ENCODE measurements around the gene CPNE4. TPM values are rescaled to one million over a fixed set of nuclear protein-coding genes. Genes with fewer than 3 reads are reported as not detected.

The CPNE4 gene
- total RNA-seq, 1 donor from 2014 or later: 52.3 TPM

DNA sequence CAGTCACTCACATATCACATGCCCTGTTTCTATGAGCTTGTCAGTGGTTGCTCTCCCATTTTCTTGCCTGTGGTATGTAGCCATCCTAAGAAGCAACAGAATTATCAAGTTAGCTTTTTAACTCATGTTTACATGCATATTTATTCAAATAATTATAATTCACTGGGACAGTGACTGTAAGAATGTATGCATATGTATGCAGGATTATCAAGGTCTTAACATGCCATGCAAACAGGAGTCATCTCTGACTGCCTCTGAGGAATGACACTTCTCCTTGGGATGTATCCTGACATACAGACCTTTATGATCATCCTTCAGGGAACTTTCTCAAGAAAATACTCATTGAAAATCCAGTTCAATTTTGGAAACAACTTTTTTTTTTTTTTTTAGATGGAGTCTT lies 240.9 kb downstream of the CPNE4 start:
- intact Hi-C loops (cut with DNase I): loop anchor here (2.0 kb wide), 1 partner anchor 235 kb away; no protein-coding TSS in a partner anchor
- ATAC-seq (ENCODE audit: poor library complexity) (no peak), DNase-seq (no peak)

DNA sequence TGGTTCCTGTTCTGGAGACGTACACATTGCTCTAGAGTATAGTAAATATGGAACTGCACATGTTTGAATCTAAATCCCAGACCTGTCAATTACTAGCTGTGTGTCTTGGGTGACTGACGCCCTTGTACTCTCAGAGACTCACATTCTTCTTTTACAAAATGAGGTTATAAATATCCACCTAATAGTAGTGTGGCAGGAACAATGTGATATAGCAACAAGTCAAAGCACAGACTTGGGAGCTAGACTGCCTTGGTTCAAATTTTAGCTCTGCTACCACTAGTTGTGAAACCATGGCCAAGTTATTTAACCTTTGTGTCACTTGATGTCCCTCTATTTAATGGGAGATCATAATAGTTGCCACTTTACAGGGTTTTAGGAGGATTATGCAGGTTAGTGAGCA lies 245.6 kb downstream of the CPNE4 start:
- intact Hi-C loops (cut with DNase I): no loop called here
- peak; percentile 90 for ATAC-seq (ENCODE audit: poor library complexity)
- no peak for DNase-seq

DNA sequence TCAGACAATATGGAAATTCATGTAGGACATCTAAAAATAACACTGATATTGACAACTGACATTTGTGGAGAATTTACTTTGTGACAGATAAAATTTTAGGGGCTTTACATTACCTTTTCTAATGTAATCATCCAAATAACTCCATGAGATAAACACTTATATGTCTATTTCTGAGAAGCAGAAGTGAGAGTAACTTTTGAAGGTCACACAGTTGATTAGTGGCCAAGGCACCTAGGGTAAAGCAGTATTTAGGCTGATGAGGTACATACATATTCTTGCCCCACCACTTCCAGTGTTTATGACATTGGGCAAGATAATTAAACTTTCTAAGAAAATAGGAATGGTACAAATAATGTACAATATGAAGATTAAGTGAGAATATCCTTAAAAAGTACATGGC lies 248.4 kb downstream of the CPNE4 start:
- intact Hi-C loops (cut with DNase I): no loop called here
- ATAC-seq (ENCODE audit: poor library complexity): no peak
- no peak for DNase-seq

DNA sequence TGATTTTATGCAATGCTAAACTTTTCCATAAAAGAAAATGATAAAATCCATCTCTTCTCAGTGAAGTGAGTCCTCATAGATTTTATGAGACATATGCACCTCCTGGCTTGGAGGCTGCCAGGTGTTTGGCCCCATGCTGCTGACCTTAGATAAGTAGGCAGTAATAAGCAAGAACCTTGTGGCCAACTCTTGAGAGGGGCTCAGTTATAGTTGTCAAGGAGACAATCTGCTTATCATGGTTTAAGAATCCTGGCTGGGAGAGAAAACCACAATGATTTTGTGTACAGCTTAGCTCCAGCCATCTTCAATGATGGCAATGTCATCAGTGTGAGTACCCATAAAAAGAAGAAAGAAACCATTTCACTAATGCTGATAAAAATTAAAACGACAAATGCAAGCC lies 252.1 kb downstream of the CPNE4 start:
- intact Hi-C loops (cut with DNase I): no loop called here
- DNase-seq (no peak), ATAC-seq (ENCODE audit: poor library complexity) (no peak)

DNA sequence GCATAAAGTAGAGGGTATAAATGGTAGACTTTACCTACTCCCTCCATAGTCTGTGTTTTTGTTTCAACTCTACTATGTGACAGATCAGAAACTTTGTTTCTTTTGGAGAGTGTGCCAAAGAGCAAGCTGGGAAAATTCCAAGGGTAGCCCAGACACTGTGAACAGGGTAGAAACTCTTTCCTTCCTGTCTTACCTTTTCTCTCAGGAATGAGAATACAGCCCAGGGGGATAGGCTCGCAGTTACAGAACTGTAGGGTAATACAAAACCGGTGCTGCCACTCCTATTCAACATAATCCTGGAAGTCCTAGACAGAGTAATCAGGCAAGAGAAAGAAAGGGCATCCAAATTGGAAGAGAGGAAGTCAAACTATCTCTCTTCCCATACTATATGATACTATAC lies 256.3 kb downstream of the CPNE4 start:
- DNase-seq: no peak
- intact Hi-C loops (cut with DNase I): no loop called here
- ATAC-seq (ENCODE audit: poor library complexity): no peak

DNA sequence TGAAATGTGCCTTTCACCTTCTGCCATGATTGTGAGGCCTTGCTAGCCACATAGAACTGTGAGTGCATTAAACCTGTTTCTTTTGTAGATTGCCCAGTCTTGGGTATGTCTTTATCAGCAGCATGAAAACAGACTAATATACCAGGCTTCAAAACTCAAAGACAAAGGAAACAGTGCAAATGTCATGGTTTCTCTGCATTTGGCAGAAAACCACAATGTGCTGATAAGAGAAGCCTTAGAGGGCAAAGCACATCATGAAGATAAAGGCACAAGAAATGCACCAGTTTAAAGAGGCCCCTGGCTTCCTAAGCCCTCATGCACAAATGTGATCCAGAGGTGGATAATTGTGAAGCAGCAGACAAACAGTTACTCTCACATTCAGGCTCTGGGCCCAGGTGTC lies 259.2 kb downstream of the CPNE4 start:
- ATAC-seq (ENCODE audit: poor library complexity): no peak
- intact Hi-C loops (cut with DNase I): no loop called here
- DNase-seq: no peak

DNA sequence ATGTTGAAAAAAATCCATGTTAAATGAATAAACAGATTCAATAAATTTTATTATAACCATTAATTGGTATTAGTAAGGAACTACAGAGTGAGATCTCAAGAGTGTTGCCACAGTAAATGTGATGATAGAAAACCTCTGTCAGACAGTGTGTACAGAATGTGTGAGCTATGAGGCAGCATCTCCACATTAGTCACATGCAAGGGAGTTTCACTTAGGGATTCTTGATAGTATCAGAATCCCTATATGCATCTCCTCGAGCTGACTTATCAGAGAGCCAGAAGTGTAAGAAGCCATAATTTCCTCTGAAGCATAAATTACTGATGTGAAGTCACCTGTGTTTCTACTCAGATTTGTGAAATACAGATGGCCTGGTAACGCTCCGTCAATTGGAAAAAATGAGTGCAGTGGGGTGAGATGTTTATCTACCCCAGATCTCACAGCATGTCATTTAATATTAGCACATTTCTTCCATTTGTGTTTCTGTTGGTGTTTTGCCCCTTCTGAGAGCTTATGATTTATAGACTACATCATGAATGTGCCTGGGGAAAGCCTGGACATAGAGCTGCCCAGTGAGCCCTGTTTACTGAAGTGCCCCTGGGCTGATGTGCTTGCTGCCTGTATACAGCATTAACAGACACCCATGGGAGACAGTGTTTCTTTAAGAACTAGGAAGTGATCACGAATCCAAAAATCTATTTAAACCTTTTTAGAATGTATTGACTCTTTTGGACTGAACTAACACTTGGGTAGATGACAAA lies 262.4 kb downstream of the CPNE4 start:
- ATAC-seq (ENCODE audit: poor library complexity) (no peak), DNase-seq (no peak)
- intact Hi-C loops (cut with DNase I): no loop called here

DNA sequence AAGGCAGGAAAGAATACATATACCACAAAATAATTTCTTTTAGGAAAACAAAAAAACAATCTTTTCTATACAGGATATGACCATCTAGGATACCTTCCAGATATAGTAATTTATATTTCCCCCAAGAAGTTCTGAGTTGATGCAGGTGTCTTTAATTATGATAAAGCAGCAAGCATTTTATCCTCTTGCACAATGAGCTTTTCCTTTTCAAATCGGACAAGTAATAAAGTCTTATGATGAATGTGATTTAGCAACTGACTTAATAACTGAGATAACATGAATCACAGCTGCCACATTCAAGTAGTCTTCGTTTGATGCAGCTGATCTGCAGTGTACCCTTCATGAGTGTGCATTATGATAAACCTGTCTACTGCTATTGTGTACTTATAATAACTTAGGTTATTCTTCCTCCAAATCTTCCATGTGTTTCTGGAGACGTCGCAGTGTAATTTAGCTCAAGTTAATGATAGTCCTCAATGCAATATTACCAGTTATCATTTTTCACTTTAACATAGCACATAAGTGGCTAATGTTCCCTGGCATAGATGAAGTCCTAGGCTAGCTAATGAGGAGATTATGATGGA lies 271.7 kb downstream of the CPNE4 start:
- intact Hi-C loops (cut with DNase I): no loop called here
- ATAC-seq (ENCODE audit: poor library complexity) (no peak), DNase-seq (no peak)

DNA sequence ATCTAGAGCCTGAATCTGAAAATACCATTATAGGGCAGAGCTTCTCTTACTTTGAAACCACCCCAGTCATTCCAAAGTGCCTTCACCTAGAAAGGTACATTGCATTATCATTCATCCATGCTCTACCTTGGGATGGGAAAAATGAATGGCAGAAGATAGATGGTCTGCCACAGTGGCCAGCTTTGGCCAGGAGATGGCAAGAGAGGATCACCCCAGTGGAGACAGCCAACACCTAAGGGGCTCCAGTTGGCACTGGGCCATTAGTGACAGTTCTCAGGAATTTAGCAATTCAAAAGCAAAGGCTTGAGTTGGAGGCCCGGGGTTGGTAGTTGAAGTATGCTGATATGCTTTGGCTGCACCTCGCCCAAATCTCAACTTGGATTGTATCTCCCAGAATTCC lies 278.4 kb downstream of the CPNE4 start:
- ATAC-seq (ENCODE audit: poor library complexity): no peak
- DNase-seq: no peak
- intact Hi-C loops (cut with DNase I): no loop called here

DNA sequence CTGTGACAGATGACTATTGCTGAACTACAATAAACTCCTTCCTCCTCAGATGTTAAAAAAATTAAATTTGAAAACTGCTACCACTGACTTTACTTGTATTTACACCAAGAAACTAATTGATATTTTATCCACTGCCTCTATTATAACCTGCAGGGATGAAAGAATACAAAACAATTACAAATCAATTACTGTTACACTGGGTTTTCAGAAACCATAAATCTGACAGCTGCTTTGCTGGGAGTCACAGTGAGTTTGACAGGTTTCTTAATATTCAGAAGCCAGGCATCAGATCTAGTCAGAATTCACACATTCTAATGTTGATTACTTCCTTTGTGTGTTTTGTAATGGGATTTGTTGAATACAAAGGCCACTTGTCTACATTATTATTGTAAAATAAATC lies 279.4 kb downstream of the CPNE4 start:
- intact Hi-C loops (cut with DNase I): no loop called here
- ATAC-seq (ENCODE audit: poor library complexity): no peak

DNA sequence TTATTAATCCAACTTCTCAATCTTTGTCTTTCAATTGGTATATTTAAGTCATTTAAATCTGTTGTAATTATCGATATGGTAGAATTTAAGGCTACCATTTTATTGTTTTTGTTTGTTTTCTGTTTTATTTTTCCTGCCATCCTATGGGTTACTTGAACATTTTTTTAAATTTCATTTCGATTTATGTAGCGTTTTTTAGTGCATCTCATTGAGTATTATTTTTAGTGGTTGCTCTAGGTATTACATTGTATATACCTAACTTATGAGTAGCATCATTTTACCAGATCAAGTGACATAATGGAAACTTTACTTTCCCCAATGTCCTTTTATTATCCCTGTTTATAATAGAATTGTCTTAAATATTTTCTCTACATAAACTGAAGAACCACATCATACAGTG lies 284.6 kb downstream of the CPNE4 start:
- DNase-seq (no peak), ATAC-seq (ENCODE audit: poor library complexity) (no peak)
- intact Hi-C loops (cut with DNase I): no loop called here

More for the DNA sequence above, 279.4 kb downstream of the CPNE4 start:
- no peak for DNase-seq

DNA sequence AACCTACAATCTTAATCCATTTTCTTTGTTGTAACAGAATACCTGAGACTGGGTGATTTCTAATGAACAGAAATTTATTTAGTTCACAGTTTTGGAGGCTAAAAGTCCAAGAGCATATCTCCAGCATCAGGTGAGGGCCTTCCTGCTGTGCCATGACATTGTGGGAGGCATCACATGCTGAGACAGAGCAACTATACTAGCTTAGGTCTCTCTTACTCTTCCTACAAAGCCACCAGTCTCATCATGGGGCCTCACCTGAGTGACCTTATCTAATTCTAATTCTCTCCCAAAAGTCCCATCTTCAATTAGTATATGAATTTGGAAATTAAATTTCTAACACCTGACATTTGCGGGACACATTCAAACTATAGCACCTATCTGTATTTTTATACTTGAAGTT lies 285.0 kb downstream of the CPNE4 start:
- ATAC-seq (ENCODE audit: poor library complexity) (no peak), DNase-seq (no peak)
- intact Hi-C loops (cut with DNase I): no loop called here

DNA sequence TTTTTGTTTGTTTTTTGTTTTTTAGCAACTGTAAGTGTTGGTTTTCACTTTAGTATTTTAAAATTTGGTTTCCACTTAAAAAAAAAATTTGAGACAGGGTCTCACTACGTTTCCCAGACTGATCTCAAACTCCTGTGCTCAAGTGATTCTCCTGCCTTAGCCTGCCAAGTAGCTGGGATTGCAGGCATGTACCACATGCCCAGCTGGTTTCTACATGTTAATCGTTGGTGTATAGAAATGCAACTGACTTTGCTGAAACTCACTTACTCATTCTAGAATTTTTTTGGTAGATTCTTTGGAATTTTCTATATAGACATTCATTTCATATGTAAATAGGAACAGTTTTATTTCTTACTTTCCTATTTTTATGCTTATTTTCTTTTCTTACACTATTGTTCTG lies 287.3 kb downstream of the CPNE4 start:
- no peak for ATAC-seq (ENCODE audit: poor library complexity)
- intact Hi-C loops (cut with DNase I): no loop called here
- no peak for DNase-seq

DNA sequence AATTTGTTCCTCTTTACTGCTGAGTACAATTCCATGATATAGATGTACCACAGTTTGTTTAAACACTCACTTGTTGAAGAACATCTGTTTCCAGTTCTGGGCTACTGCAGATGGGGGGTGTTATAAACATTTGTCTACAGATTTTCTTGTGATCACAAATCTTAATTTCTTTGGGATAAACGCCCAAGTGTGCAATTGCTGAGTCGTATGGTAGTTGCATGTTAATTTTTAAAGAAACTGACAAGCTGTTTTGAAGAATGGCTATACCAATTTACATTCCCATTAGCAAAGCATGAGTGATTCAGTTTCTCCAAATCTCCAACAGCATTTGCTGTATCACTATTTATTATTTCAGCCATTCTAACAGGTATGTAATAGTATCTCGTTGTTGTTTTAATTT lies 290.0 kb downstream of the CPNE4 start:
- ATAC-seq (ENCODE audit: poor library complexity) (no peak), DNase-seq (no peak)

DNA sequence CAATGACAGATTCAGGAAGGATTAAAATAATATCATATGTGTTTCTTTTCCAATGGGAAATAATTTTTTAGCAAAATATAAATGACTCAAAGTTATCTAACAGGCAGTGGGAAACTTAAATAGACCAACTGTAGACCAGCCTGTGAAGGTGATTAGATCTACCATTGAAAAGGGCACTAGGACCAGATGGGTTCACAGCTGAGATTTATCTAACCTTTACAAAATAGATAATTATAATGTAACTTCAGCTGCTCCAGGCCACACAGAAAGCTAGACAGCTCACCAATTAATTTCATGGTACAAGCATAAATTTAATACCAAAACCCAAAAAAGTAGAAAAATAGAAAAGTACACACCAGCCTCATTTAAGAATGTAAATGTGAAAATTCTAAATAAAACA lies 291.7 kb downstream of the CPNE4 start:
- intact Hi-C loops (cut with DNase I): no loop called here
- DNase-seq (no peak), ATAC-seq (ENCODE audit: poor library complexity) (no peak)

More for the DNA sequence above, 290.0 kb downstream of the CPNE4 start:
- intact Hi-C loops (cut with DNase I): no loop called here

DNA sequence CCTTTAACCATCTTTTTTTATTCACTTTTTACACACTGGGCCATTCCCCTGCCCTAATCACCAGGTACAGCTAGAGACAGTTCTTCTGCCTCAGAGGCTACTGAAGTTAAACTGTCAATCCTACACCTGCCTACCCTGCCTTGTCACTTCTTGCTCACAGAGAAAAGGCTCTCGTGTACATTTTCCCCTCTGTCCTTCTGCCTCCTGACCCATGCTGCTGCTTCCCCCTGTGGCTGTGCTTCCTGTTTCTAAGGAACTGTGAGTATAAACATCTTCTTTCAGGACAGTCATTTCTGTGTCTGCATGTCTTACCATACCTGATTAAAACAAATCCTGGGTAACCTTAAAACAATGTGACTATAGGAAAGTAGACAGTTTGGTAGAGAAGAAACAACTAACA lies 295.6 kb downstream of the CPNE4 start:
- no peak for DNase-seq
- intact Hi-C loops (cut with DNase I): no loop called here
- ATAC-seq (ENCODE audit: poor library complexity): no peak

DNA sequence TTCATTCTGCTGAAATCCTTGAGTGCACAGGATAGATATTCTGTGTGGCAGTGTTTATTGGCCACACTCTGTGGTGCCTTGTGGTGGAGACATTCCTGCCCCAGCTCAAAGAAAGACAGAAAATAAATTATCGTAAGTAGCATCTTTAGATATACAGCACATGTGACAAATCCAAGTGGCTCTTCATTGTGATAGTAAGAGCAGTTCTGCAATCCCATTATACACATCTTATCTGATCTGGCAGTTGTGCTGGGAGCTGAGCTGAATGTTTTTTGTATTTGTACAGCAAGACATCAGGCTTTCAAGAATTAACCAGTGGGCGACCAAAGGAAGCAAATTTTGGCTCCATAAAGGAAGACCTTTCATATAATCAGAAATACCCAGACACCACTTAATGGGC lies 296.7 kb downstream of the CPNE4 start:
- intact Hi-C loops (cut with DNase I): no loop called here
- DNase-seq: no peak
- ATAC-seq (ENCODE audit: poor library complexity): no peak

DNA sequence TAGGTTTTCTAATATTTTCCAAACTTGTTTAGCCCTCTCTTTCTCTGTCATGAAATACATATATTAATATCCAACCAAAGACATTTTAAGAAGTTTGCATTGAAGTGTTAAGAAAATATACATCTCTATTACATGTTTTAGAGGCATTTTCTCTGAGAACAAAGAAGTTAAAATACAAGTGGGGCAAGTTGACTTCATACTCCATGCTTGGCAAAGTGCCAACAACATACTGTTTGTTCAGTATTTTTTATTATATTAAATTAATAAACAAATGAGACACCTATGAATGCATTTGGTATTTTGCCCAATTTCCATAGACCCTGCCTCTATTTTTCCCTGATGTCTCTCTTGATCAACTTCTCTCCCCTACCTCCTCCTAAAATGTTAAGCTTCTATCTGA lies 299.3 kb downstream of the CPNE4 start:
- intact Hi-C loops (cut with DNase I): no loop called here
- no peak for ATAC-seq (ENCODE audit: poor library complexity)

DNA sequence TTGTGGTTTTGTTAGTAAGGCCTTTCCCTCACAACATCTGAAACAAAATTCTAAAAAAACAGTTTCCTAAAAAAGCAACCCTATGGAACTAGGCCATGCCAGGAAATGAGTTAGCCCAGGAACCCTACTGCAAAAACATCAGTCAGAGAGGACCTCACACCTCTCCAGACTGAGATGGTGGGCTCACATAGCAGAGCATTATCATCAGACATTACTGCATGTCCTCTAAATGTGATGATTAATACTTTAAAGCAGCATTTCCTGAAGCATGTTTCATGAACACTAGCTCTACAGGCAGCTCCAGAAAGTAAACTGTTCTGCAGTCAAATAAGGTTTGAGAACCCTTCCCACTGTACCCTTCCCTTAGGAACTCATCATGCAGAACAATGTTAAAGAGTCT lies 299.7 kb downstream of the CPNE4 start:
- intact Hi-C loops (cut with DNase I): no loop called here
- no peak for DNase-seq
- no peak for ATAC-seq (ENCODE audit: poor library complexity)

More for the DNA sequence above, 299.3 kb downstream of the CPNE4 start:
- DNase-seq: no peak

DNA sequence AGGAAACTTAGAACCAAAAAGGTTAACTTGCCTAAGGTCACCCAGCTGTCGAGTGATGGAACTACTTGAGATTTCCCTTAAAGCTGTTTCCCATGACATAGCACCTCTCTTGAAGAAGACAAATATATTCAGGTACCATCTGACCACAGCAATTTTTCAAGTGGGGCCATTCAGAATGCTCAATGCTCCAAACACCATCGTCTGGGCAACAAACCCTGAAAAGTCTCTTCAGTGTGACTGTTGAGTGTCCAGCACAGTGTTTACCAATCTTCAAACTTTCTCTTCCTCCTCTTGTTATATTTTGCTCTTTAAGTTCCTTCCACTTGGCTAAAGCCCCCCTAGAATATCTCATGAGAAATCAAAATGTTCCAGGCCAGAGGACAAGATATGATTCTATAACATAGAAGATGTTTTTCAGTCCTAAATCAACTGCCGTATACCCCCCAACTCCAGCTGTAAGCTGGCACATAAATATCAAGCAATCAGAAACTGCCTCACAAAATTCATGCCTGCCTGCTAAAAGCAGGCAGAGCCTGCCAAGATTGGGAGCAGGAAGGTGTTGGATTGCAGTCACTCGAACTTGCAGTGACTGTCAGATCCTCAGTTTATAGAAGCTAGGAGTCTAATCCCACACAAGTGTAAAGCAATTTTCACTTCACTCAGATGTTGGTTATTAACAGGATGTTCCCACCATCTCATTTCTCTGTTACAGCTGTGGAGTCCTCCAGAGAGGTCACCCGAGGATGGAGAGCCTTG lies 301.6 kb downstream of the CPNE4 start:
- ATAC-seq (ENCODE audit: poor library complexity) (peak; percentile 45), DNase-seq (no peak)
- intact Hi-C loops (cut with DNase I): no loop called here

Measured in Right ventricle myocardium superior (tissue), 1 donor.